Astrocyte of the spinal cord (primary cell): ENCODE data around the gene DLGAP1.

Source experiments
- DNase-seq: peaks from one replicate; pipeline ENCODE4 v3.0.0; 2011; ENCODE audit warnings: low read depth, low spot score
- H3K4me3 ChIP-seq: 2 replicates; pipeline ENCODE4 v1.5.1; 2011; ENCODE audit warnings: low read depth, mild to moderate bottlenecking, low read length, moderate library complexity
- in situ Hi-C: cut with HindIII; loops from 2 replicates; pipeline ENCODE4 v1.10.0; 2017; ENCODE audit warnings: low sequenced_read_pairs
- TF ChIP-seq, protein P1 (sequence below): IDR thresholded peaks from 2 replicates; pipeline ENCODE4 v1.5.1; 2012; ENCODE audit warnings: low read depth, mild to moderate bottlenecking, low read length, inconsistent platforms

DLGAP1 gene

DNA sequence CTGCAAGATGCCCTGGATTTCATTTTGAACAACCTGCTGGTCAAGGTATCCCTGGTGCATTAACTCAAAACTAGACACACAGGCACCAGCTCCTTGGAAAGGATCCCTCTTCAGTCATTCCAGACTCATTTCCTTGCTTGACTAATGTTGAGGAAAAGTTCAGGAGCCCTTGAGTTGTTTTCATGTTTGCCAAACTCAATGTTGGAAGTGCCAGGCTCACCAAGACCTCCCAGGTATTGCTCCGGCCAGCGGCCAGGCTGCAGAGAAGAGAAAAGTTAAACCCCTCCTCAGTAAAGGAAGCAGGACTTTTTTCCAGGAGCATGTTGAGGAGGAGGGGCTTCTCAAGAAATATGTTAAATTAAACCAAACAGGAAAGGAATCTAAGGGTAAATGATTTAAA, 962.4 kb downstream of the DLGAP1 start:
- H3K4me3 ChIP-seq: no peak overlapping the region
- no peak for DNase-seq
- in situ Hi-C loops: no loop called here
- TF ChIP-seq, protein P1, sequence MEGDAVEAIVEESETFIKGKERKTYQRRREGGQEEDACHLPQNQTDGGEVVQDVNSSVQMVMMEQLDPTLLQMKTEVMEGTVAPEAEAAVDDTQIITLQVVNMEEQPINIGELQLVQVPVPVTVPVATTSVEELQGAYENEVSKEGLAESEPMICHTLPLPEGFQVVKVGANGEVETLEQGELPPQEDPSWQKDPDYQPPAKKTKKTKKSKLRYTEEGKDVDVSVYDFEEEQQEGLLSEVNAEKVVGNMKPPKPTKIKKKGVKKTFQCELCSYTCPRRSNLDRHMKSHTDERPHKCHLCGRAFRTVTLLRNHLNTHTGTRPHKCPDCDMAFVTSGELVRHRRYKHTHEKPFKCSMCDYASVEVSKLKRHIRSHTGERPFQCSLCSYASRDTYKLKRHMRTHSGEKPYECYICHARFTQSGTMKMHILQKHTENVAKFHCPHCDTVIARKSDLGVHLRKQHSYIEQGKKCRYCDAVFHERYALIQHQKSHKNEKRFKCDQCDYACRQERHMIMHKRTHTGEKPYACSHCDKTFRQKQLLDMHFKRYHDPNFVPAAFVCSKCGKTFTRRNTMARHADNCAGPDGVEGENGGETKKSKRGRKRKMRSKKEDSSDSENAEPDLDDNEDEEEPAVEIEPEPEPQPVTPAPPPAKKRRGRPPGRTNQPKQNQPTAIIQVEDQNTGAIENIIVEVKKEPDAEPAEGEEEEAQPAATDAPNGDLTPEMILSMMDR: no peak

DNA sequence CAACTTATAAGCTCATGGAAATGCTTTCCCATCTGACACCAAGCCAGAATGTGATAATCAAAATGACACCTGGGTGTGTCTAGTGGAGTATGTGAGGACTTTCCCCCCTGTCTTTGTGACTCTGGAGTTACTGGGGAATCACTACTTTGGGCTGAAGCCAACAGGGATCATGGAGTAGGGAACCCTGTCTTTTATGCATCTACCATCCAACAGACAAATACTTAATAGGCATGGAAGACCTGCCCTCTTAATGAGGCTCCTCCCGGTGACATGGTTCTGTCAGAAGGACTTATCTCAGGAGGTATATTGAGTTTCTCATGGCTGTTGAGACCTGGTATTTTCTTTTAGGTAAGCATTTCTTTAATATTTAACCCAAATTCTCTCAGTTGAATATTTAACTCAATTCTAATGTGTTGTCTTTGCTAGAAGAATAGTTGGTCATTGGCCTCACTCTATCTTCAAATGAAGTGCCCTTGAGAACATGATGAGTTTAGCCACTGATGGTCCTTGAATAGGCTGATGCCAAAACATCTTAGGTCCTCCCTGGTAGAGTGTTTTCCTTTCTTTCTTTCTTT, 963.0 kb downstream of the DLGAP1 start:
- in situ Hi-C loops: no loop called here

DNA sequence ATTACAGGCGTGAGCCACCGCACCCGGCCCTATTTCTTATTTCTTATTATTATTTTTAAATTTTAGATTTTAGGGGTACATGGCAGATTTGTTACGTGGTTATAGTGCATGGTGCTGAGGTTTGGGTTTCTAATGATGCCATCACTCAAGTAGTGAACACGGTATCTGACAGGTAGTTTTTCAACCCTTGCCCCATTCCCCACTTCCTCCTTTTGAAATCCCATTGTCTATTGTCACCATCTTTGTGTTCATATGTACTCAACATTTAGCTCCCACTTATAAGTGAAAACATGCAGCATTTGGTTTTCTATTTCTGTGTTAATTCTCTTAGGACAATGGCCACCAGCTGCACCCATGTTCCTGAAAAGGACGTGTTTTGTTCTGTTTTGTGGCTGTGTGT, 965.6 kb downstream of the DLGAP1 start:
- no peak overlapping the region for H3K4me3 ChIP-seq
- in situ Hi-C loops: no loop called here
- TF ChIP-seq, protein P1: no peak
- DNase-seq: no peak

More for the DNA sequence above, 963.0 kb downstream of the DLGAP1 start:
- DNase-seq: no peak
- H3K4me3 ChIP-seq: no peak overlapping the region
- TF ChIP-seq, protein P1: no peak

DNA sequence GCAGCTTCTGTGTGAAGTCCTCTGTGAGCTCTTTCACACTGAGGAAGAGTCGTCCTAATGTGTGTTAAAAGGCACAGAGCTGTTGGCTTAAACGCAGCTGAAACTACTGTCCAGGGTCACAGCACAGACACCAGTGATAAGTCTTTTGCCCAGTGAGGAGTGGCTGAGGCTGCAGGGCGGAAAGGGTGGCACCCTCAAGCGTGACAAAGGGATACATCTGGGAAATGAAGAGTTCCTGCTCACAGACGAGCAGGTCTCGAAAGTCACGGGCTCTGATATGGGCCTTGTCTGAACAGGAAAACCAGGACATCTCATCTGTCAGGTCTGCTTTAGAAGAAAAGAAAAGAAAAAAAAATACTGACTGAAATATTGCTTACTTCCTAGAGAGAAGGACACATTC, 968.6 kb downstream of the DLGAP1 start:
- no peak for DNase-seq
- H3K4me3 ChIP-seq: no peak overlapping the region
- in situ Hi-C loops: no loop called here
- TF ChIP-seq, protein P1: no peak

DNA sequence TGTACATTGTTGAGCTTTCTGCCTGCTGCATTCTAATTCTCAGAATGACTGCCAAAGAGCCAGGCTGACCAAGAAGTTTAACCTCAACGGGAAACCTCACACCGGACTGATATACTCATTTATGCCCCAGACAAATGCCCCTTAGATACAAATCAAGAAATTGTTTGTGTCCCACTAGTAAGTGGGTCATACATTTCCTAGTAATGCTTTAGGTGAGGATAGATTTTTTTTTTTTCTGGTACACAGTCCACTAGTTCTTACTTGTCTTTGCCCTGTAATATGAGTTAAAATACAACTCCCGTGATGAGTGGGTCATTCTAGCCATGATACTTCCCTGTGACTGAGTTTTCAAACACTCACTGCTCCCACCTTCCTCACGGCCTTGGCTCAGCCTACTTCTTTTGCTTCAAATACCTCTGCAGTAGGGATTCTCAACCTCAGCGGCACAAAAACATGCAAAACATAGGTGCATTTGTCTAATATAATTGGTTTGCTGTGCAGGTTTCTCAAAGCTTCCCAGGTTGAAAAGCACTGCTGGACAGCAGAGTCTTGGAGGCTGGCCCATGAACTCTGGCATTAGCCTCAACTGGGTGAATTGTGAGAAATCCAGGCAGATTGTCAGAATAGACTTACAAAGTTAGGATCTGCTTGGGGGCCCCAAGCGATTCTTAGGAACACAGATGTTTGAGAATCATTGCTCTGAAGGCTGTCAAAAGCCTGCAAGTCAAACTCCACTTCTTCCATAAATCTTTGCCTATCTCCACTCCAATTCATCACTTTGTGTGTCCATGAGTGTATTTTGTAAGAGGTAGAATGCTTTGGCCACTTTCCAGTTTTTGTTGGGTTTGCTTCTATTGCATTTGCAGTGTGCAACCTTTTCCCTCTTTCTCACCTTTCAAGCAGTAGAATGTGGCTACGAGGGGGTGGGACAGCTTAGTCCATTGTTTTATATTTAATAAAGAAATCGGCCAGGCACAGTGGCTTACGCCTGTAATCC, 969.7 kb downstream of the DLGAP1 start:
- in situ Hi-C loops: no loop called here
- TF ChIP-seq, protein P1: no peak
- no peak for DNase-seq
- no peak overlapping the region for H3K4me3 ChIP-seq

DNA sequence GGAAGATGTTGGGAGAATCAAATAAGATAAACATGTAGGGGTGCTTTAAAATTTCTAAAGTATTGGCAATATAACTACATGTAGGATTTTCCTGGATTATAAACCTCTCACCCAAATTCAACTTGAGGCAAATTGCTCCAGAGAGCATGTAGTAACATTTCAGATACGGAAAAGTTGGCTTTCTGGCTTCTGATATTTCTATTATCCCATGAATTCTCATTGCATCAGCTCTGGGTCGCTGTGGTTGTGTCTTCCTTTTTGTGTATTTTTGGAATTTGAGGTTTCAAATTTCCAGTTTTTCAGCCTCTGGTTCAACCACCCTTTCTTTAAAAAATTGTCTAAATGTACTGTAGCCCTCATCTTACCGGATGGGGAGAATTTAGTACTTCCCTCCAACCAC, 972.8 kb downstream of the DLGAP1 start:
- TF ChIP-seq, protein P1: no peak
- no peak for DNase-seq
- H3K4me3 ChIP-seq: no peak overlapping the region
- in situ Hi-C loops: no loop called here
